ENCODE results near the gene CLNK. TPM values are rescaled to one million over a fixed set of nuclear protein-coding genes. Genes with fewer than 3 reads are reported as not detected.

CLNK gene
- total and polyA plus RNA-seq, 12 donors, result 0.07 to 0.35 (median 0.26) TPM; not detected in 9

- no peak overlapping the region for H3K4me3 ChIP-seq
- H3K9me3 ChIP-seq (replicated peaks in 1 of 3), result no peaks in the 10 kb centered on the region
- H3K36me3 ChIP-seq (replicated peaks in 1 of 2), result no peaks in the 10 kb centered on the region
- H3K27me3 ChIP-seq, result no peaks in the 10 kb centered on the region
- intact Hi-C loops (cut with DNase I), result no loop called here
- DNase-seq, result no peak
- 83 to 87% (median 86%) methylated on average over 4 of the region's 4 CpGs for WGBS, 4 donors
- TF ChIP-seq POLR2A (IDR thresholded peaks at IDR 0.05) (no peak), CTCF (IDR thresholded peaks at IDR 0.05) (no peak)
- H3K27ac ChIP-seq, result no peak overlapping the region
- H3K4me1 ChIP-seq (replicated peaks in 1 of 2), result no peaks in the 10 kb centered on the region
Observed at GRCh38 chr4:10629394-10629793, 55.2 kb downstream of the CLNK start.

- DNase-seq, result no peak
- no peak overlapping the region for H3K27ac ChIP-seq
- H3K36me3 ChIP-seq (replicated peaks in 1 of 2), result no peaks in the 10 kb centered on the region
- intact Hi-C loops (cut with DNase I), result no loop called here
- H3K4me3 ChIP-seq, result no peak overlapping the region
- H3K4me1 ChIP-seq (replicated peaks in 1 of 2), result no peaks in the 10 kb centered on the region
- TF ChIP-seq CTCF (IDR thresholded peaks at IDR 0.05) (no peak), POLR2A (IDR thresholded peaks at IDR 0.05) (no peak)
- 45 to 53% (median 49%) methylated on average over 5 of the region's 5 CpGs for WGBS, 4 donors
- H3K27me3 ChIP-seq, result no peaks in the 10 kb centered on the region
- H3K9me3 ChIP-seq (replicated peaks in 1 of 3), result no peaks in the 10 kb centered on the region
Observed at GRCh38 chr4:10625131-10625530, 59.4 kb downstream of the CLNK start.

GRCh38 chr4:10623862-10624261 is 60.7 kb downstream of the CLNK start:
- H3K27ac ChIP-seq, result no peak overlapping the region
- no peak overlapping the region for H3K4me3 ChIP-seq
- no peak for DNase-seq
- H3K27me3 ChIP-seq, result no peaks in the 10 kb centered on the region
- no peaks in the 10 kb centered on the region for H3K9me3 ChIP-seq (replicated peaks in 1 of 3)
- intact Hi-C loops (cut with DNase I), result no loop called here
- no peak for TF ChIP-seq POLR2A (IDR thresholded peaks at IDR 0.05)
- no peak for TF ChIP-seq CTCF (IDR thresholded peaks at IDR 0.05)
- H3K36me3 ChIP-seq (replicated peaks in 1 of 2), result no peaks in the 10 kb centered on the region
- H3K4me1 ChIP-seq (replicated peaks in 1 of 2), result no peaks in the 10 kb centered on the region
- WGBS, 4 donors, result 79 to 87% (median 80%) methylated on average over 6 of the region's 6 CpGs

GRCh38 chr4:10623241-10623640 is 61.3 kb downstream of the CLNK start:
- H3K36me3 ChIP-seq (replicated peaks in 1 of 2), result no peaks in the 10 kb centered on the region
- no peak for DNase-seq
- TF ChIP-seq POLR2A (IDR thresholded peaks at IDR 0.05), result no peak
- no peak for TF ChIP-seq CTCF (IDR thresholded peaks at IDR 0.05)
- intact Hi-C loops (cut with DNase I), result no loop called here
- H3K4me1 ChIP-seq (replicated peaks in 1 of 2), result no peaks in the 10 kb centered on the region
- H3K27ac ChIP-seq, result no peak overlapping the region
- 57 to 86% (median 71%) methylated on average over 4 of the region's 4 CpGs for WGBS, 4 donors
- no peaks in the 10 kb centered on the region for H3K9me3 ChIP-seq (replicated peaks in 1 of 3)
- no peak overlapping the region for H3K4me3 ChIP-seq
- H3K27me3 ChIP-seq, result no peaks in the 10 kb centered on the region
